Measurements from ENCODE around the gene NDOR1.
A peak's percentile ranks its signal among the peaks of the same experiment; 100 is the strongest.

NDOR1 gene

GRCh38 chr9:137198051-137198901, 7.2 kb upstream of the NDOR1 start:
- WGBS (ENCODE audit: extremely low coverage, insufficient coverage, low lambda C conversion rate): no CpG with 5 or more reads among the region's 19 CpGs
- no peak for DNase-seq

GRCh38 chr9:137198902-137199283, 6.6 kb upstream of the NDOR1 start:
- H3K56ac ChIP-seq (ENCODE audit: low read length): peak overlapping the region; percentile 67
- H3K79me2 ChIP-seq (ENCODE audit: control insufficient read depth, insufficient read depth, low read length): peaks cover 4% of the 10 kb centered on the region
- no peak overlapping the region for H3K4me2 ChIP-seq (ENCODE audit: low read length)
- no peaks in the 10 kb centered on the region for H3K27me3 ChIP-seq (ENCODE audit: insufficient read depth, low read length, poor library complexity)
- no peak overlapping the region for H4K8ac ChIP-seq (ENCODE audit: low read depth, low read length)
- H3K18ac ChIP-seq (ENCODE audit: low read length): no peak overlapping the region
- no peak for DNase-seq
- no CpG with 5 or more reads among the region's 11 CpGs for whole genome bisulfite sequencing (ENCODE audit: extremely low coverage, insufficient coverage, low lambda C conversion rate)
- no peaks in the 10 kb centered on the region for H3K36me3 ChIP-seq (ENCODE audit: control insufficient read depth, insufficient read depth, low read length)
- no peak overlapping the region for H2AK5ac ChIP-seq (ENCODE audit: low read length)
- no peak overlapping the region for H2BK15ac ChIP-seq (replicated peaks; ENCODE audit: low read depth)
- H3K4ac ChIP-seq (ENCODE audit: low read depth, low read length): no peak overlapping the region
- peak overlapping the region; percentile 15 for H3K9ac ChIP-seq (ENCODE audit: low read length)
- no peaks in the 10 kb centered on the region for H3K4me1 ChIP-seq (ENCODE audit: control insufficient read depth, low read depth, low read length)
- no peak overlapping the region for H2BK5ac ChIP-seq (ENCODE audit: low read length)
- peaks cover 13% of the 10 kb centered on the region for H3K79me1 ChIP-seq (ENCODE audit: low read length)
- H4K5ac ChIP-seq (ENCODE audit: low read length): no peak overlapping the region
- H2BK120ac ChIP-seq (ENCODE audit: low read depth, low read length): no peak overlapping the region
- H3K23ac ChIP-seq (ENCODE audit: low read length): no peak overlapping the region
- H3K27ac ChIP-seq (ENCODE audit: low read depth, low read length): no peak overlapping the region
- H3K4me3 ChIP-seq (ENCODE audit: low read length): no peak overlapping the region

More at GRCh38 chr9:137198051-137198901, 7.2 kb upstream of the NDOR1 start:
- Histone ChIP-seq H3K79me1 (ENCODE audit: low read length) (peaks cover 11% of the 10 kb centered on the region), H3K27me3 (ENCODE audit: insufficient read depth, low read length, poor library complexity) (no peaks in the 10 kb centered on the region), H3K56ac (ENCODE audit: low read length) (peak overlapping the region; percentile 15), H4K5ac (ENCODE audit: low read length) (no peak overlapping the region), H2AK5ac (ENCODE audit: low read length) (no peak overlapping the region), H3K79me2 (ENCODE audit: control insufficient read depth, insufficient read depth, low read length) (peaks cover 2% of the 10 kb centered on the region), H3K36me3 (ENCODE audit: control insufficient read depth, insufficient read depth, low read length) (no peaks in the 10 kb centered on the region), H2BK120ac (ENCODE audit: low read depth, low read length) (no peak overlapping the region), H3K4me3 (ENCODE audit: low read length) (no peak overlapping the region), H4K8ac (ENCODE audit: low read depth, low read length) (no peak overlapping the region), H3K4me1 (ENCODE audit: control insufficient read depth, low read depth, low read length) (no peaks in the 10 kb centered on the region), H2BK5ac (ENCODE audit: low read length) (no peak overlapping the region), H3K9ac (ENCODE audit: low read length) (peak overlapping the region; percentile 34), H3K4ac (ENCODE audit: low read depth, low read length) (no peak overlapping the region), H3K18ac (ENCODE audit: low read length) (no peak overlapping the region), H3K27ac (ENCODE audit: low read depth, low read length) (no peak overlapping the region), H2BK15ac (replicated peaks; ENCODE audit: low read depth) (no peak overlapping the region), H3K23ac (ENCODE audit: low read length) (no peak overlapping the region), H3K4me2 (ENCODE audit: low read length) (no peak overlapping the region)

GRCh38 chr9:137199411-137200121, 5.9 kb upstream of the NDOR1 start:
- Histone ChIP-seq H3K4ac (ENCODE audit: low read depth, low read length) (peak overlapping the region; percentile 38), H3K79me2 (ENCODE audit: control insufficient read depth, insufficient read depth, low read length) (peaks cover 11% of the 10 kb centered on the region), H2BK15ac (replicated peaks; ENCODE audit: low read depth) (no peak overlapping the region), H2BK120ac (ENCODE audit: low read depth, low read length) (no peak overlapping the region), H3K27ac (ENCODE audit: low read depth, low read length) (no peak overlapping the region), H2AK5ac (ENCODE audit: low read length) (no peak overlapping the region), H3K18ac (ENCODE audit: low read length) (peak overlapping the region; percentile 64), H3K4me2 (ENCODE audit: low read length) (peak overlapping the region; percentile 46), H3K23ac (ENCODE audit: low read length) (peak overlapping the region; percentile 45), H3K79me1 (ENCODE audit: low read length) (peaks cover 19% of the 10 kb centered on the region), H3K36me3 (ENCODE audit: control insufficient read depth, insufficient read depth, low read length) (no peaks in the 10 kb centered on the region), H3K4me3 (ENCODE audit: low read length) (no peak overlapping the region), H3K56ac (ENCODE audit: low read length) (peak overlapping the region; percentile 67), H3K9ac (ENCODE audit: low read length) (peak overlapping the region; percentile 69), H2BK5ac (ENCODE audit: low read length) (no peak overlapping the region), H3K27me3 (ENCODE audit: insufficient read depth, low read length, poor library complexity) (no peaks in the 10 kb centered on the region), H4K8ac (ENCODE audit: low read depth, low read length) (no peak overlapping the region), H4K5ac (ENCODE audit: low read length) (no peak overlapping the region), H3K4me1 (ENCODE audit: control insufficient read depth, low read depth, low read length) (peaks cover 3% of the 10 kb centered on the region)
- no CpG with 5 or more reads among the region's 51 CpGs for WGBS (ENCODE audit: extremely low coverage, insufficient coverage, low lambda C conversion rate)
- peak; percentile 28 for DNase-seq

GRCh38 chr9:137200311-137201204, 4.9 kb upstream of the NDOR1 start, which contains the start of gene TPRN:
Gene TPRN, minus strand, starts transcription at chr9:137200741. Its CDS starts 30 bp downstream, at chr9:137200711.
- Histone ChIP-seq H4K8ac (ENCODE audit: low read depth, low read length) (peak within 1 kb of the TSS; percentile 87), H3K4me3 (ENCODE audit: low read length) (peak within 1 kb of the TSS; percentile 58), H2BK120ac (ENCODE audit: low read depth, low read length) (no peak within 1 kb of the TSS), H3K79me1 (ENCODE audit: low read length) (peaks cover 24% of the 10 kb centered on the region), H3K9ac (ENCODE audit: low read length) (peak within 1 kb of the TSS; percentile 94), H3K4me2 (ENCODE audit: low read length) (peak within 1 kb of the TSS; percentile 81), H3K23ac (ENCODE audit: low read length) (peak within 1 kb of the TSS; percentile 45), H3K56ac (ENCODE audit: low read length) (peak within 1 kb of the TSS; percentile 98), H3K36me3 (ENCODE audit: control insufficient read depth, insufficient read depth, low read length) (no peaks in the 10 kb centered on the region), H3K18ac (ENCODE audit: low read length) (peak within 1 kb of the TSS; percentile 64), H3K79me2 (ENCODE audit: control insufficient read depth, insufficient read depth, low read length) (peaks cover 17% of the 10 kb centered on the region), H3K4ac (ENCODE audit: low read depth, low read length) (peak within 1 kb of the TSS; percentile 76), H3K27me3 (ENCODE audit: insufficient read depth, low read length, poor library complexity) (no peaks in the 10 kb centered on the region), H3K27ac (ENCODE audit: low read depth, low read length) (peak within 1 kb of the TSS; percentile 68), H4K5ac (ENCODE audit: low read length) (no peak within 1 kb of the TSS), H2BK15ac (replicated peaks; ENCODE audit: low read depth) (no peak within 1 kb of the TSS), H2AK5ac (ENCODE audit: low read length) (no peak within 1 kb of the TSS), H3K4me1 (ENCODE audit: control insufficient read depth, low read depth, low read length) (peaks cover 4% of the 10 kb centered on the region), H2BK5ac (ENCODE audit: low read length) (peak within 1 kb of the TSS; percentile 23)
- peak; percentile 99 for DNase-seq
- no CpG with 5 or more reads among the region's 118 CpGs for WGBS (ENCODE audit: extremely low coverage, insufficient coverage, low lambda C conversion rate)

- no peak overlapping the region for H2BK120ac ChIP-seq (ENCODE audit: low read depth, low read length)
- H3K23ac ChIP-seq (ENCODE audit: low read length): no peak overlapping the region
- peaks cover 6% of the 10 kb centered on the region for H3K4me1 ChIP-seq (ENCODE audit: control insufficient read depth, low read depth, low read length)
- H3K79me1 ChIP-seq (ENCODE audit: low read length): peaks cover 30% of the 10 kb centered on the region
- DNase-seq: peak; percentile 27
- H3K36me3 ChIP-seq (ENCODE audit: control insufficient read depth, insufficient read depth, low read length): no peaks in the 10 kb centered on the region
- peak overlapping the region; percentile 29 for H3K27ac ChIP-seq (ENCODE audit: low read depth, low read length)
- H2AK5ac ChIP-seq (ENCODE audit: low read length): no peak overlapping the region
- H3K4ac ChIP-seq (ENCODE audit: low read depth, low read length): peak overlapping the region; percentile 74
- H3K18ac ChIP-seq (ENCODE audit: low read length): peak overlapping the region; percentile 24
- H2BK5ac ChIP-seq (ENCODE audit: low read length): peak overlapping the region; percentile 23
- no peak overlapping the region for H4K5ac ChIP-seq (ENCODE audit: low read length)
- H3K56ac ChIP-seq (ENCODE audit: low read length): peak overlapping the region; percentile 98
- no CpG with 5 or more reads among the region's 23 CpGs for WGBS (ENCODE audit: extremely low coverage, insufficient coverage, low lambda C conversion rate)
- peak overlapping the region; percentile 87 for H4K8ac ChIP-seq (ENCODE audit: low read depth, low read length)
- H3K4me2 ChIP-seq (ENCODE audit: low read length): peak overlapping the region; percentile 81
- H3K27me3 ChIP-seq (ENCODE audit: insufficient read depth, low read length, poor library complexity): no peaks in the 10 kb centered on the region
- H3K79me2 ChIP-seq (ENCODE audit: control insufficient read depth, insufficient read depth, low read length): peaks cover 24% of the 10 kb centered on the region
- H3K9ac ChIP-seq (ENCODE audit: low read length): peak overlapping the region; percentile 94
- H2BK15ac ChIP-seq (replicated peaks; ENCODE audit: low read depth): no peak overlapping the region
- H3K4me3 ChIP-seq (ENCODE audit: low read length): peak overlapping the region; percentile 58
These were observed 4.2 kb upstream of the NDOR1 start for GRCh38 chr9:137201205-137201868.

Measured in mesendoderm (in vitro differentiated cells).